IPS-15b (cell line): ENCODE results near the gene AGBL3.

Experiments
- H3K27me3 ChIP-seq: one replicate; pipeline ENCODE4 v1.6.1; 2013; ENCODE audit warnings: low read length; ENCODE audit not compliant: control insufficient read depth, insufficient read depth
- H3K36me3 ChIP-seq: one replicate; pipeline ENCODE4 v1.6.1; 2013; ENCODE audit warnings: low read length; ENCODE audit not compliant: control insufficient read depth, insufficient read depth
- H3K4me1 ChIP-seq: one replicate; pipeline ENCODE4 v1.6.1; 2013; ENCODE audit warnings: mild to moderate bottlenecking, low read length; ENCODE audit not compliant: control insufficient read depth, insufficient read depth
- H3K4me3 ChIP-seq: one replicate; pipeline ENCODE4 v1.5.1; 2013; ENCODE audit warnings: low read depth, low read length
- H3K9ac ChIP-seq: one replicate; pipeline ENCODE4 v1.6.1; 2013; ENCODE audit warnings: low read depth, mild to moderate bottlenecking, low read length
- H3K9me3 ChIP-seq: one replicate; pipeline ENCODE4 v1.6.1; 2013; ENCODE audit warnings: mild to moderate bottlenecking, low read length; ENCODE audit not compliant: control insufficient read depth, insufficient read depth

AGBL3 gene

GRCh38 chr7:134947329-134947728, 39.0 kb upstream of the AGBL3 start:
- Histone ChIP-seq H3K27me3 (no peaks in the 10 kb centered on the region), H3K9me3 (no peaks in the 10 kb centered on the region), H3K4me3 (no peak overlapping the region), H3K36me3 (peaks cover 15% of the 10 kb centered on the region), H3K4me1 (no peaks in the 10 kb centered on the region), H3K9ac (no peak overlapping the region)

DNA sequence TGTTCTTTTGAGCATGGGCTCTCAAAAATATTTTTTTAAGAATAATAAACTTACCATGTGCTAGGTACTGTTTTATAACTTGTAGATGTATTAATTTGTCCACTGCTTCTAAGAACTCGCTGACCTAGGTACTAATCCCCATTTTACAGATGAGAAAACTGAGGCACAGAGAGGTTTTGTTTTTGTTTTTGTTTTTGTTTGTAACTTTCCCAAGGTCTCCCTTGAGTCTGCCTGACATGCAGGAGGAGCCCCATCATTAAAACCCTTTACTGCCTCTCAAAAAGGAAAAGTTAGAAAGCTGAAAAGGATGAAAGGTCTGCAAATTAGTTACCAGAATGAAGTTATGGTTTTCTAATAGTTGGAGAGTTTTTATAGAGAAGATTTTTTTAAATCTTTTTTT, 38.5 kb upstream of the AGBL3 start:
- no peaks in the 10 kb centered on the region for H3K4me1 ChIP-seq

GRCh38 chr7:134948246-134948645, 38.1 kb upstream of the AGBL3 start:
- H3K4me3 ChIP-seq, result no peak overlapping the region
- H3K36me3 ChIP-seq, result peaks cover 15% of the 10 kb centered on the region
- H3K4me1 ChIP-seq, result no peaks in the 10 kb centered on the region
- no peaks in the 10 kb centered on the region for H3K27me3 ChIP-seq
- H3K9ac ChIP-seq, result no peak overlapping the region
- no peaks in the 10 kb centered on the region for H3K9me3 ChIP-seq

More for the DNA sequence above, 38.5 kb upstream of the AGBL3 start:
- Histone ChIP-seq H3K36me3 (peaks cover 15% of the 10 kb centered on the region), H3K9ac (no peak overlapping the region), H3K27me3 (no peaks in the 10 kb centered on the region), H3K9me3 (no peaks in the 10 kb centered on the region), H3K4me3 (no peak overlapping the region)

- no peak overlapping the region for H3K9ac ChIP-seq
- H3K36me3 ChIP-seq, result peaks cover 15% of the 10 kb centered on the region
- H3K27me3 ChIP-seq, result no peaks in the 10 kb centered on the region
- H3K4me1 ChIP-seq, result no peaks in the 10 kb centered on the region
- H3K4me3 ChIP-seq, result no peak overlapping the region
- H3K9me3 ChIP-seq, result no peaks in the 10 kb centered on the region
These were observed 37.6 kb upstream of the AGBL3 start for GRCh38 chr7:134948736-134949135.

DNA sequence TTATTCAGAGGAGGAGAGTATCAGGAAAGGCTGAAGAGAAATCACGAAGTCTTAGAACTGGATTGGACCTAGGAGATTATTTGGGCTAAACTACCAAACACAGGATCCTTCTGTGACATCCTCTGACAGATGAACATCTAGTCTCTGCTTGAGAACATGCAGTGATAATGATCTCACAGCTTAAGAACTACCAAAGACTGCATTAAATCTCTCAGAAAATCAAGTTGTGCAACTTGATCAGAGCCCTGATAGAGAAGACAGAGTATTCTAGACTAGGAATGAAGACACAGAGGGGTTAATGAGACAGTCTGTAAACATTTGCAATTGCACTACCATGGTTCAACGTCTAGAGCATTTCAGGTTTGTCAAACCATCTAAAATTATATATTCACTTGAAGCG, 37.1 kb upstream of the AGBL3 start:
- H3K27me3 ChIP-seq, result no peaks in the 10 kb centered on the region
- no peak overlapping the region for H3K9ac ChIP-seq
- H3K4me3 ChIP-seq, result no peak overlapping the region
- H3K36me3 ChIP-seq, result peaks cover 15% of the 10 kb centered on the region
- no peaks in the 10 kb centered on the region for H3K4me1 ChIP-seq
- no peaks in the 10 kb centered on the region for H3K9me3 ChIP-seq

DNA sequence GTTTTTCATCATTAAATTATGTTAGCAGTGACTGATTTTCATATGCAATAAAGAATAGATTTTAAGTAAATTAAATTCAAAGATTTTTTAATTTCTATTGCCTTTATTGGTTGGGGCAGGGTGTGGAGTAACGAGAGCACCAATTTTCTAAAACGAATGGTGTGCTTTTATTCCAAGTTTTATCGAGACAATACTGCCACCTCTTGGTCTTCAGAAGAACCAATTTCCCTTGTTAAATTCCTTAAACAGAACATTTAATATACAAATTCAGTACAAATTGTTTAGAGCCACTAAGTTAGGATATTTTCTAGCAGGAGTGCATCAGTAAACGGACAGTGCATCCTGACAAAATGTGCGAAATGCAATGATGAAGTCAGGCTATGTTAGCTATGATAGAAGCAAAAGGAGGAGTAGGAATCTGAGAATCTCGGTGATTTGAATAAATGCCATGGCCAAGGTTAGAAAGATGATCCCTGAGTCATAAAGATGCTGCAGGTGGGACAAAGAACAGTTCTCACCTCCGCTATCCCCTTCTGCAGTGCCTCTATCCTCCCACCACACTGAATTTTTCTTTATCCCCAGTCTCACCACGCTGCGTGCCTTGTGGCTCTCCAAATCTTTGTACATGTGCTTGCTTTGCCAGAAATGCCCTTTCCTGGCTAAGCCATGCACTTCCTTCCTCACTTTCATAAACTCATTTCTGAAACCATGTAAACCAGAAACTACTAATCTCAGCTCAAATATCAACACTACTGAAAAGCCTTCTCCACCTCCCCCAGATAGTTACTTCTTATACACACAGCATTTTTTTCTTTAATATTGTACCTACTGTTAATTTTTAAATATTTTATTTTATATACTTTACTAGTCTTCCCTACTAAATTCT, 31.9 kb upstream of the AGBL3 start:
- H3K27me3 ChIP-seq, result no peaks in the 10 kb centered on the region
- H3K9me3 ChIP-seq, result no peaks in the 10 kb centered on the region
- H3K4me1 ChIP-seq, result no peaks in the 10 kb centered on the region
- no peak overlapping the region for H3K4me3 ChIP-seq
- peaks cover 15% of the 10 kb centered on the region for H3K36me3 ChIP-seq
- no peak overlapping the region for H3K9ac ChIP-seq

DNA sequence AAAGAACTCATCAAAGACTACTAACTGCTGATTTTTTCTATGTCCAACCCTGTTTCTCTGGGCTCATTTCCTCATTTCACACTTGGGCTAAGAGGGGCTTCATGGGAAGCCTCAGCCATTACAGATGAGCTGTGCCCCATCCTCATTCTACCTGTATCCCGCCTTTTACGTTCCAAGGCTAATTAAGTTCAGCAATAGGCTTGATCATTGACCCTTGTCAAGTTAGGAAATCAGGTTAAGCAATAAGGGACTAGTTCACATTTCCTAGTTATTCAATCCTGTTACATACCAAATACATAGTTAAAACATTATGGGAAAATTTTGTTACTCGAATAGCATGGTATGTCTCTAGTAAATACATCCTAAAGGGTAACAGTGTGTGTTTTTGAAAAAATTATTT, 29.3 kb upstream of the AGBL3 start:
- Histone ChIP-seq H3K27me3 (no peaks in the 10 kb centered on the region), H3K9me3 (no peaks in the 10 kb centered on the region), H3K4me3 (no peak overlapping the region), H3K4me1 (no peaks in the 10 kb centered on the region), H3K36me3 (no peaks in the 10 kb centered on the region), H3K9ac (no peak overlapping the region)

DNA sequence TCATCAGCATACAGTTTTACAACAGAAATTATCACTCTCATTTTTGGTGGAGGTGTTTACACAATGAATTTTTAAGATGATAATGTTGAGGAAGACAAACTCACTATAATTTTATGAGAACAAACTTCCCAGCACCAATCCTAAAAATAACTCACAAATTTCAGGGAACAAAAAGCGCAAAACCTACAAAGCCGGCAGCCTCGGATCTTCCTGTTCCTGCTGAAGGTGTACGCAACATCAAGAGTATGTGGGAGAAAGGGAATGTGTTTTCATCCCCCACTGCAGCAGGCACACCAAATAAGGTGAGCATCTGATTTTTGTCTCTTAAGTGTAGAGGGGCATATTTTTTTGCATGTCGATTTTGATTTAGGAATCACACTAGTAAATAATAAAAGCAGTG, 26.5 kb upstream of the AGBL3 start:
- H3K36me3 ChIP-seq, result no peaks in the 10 kb centered on the region
- H3K9ac ChIP-seq, result no peak overlapping the region
- H3K9me3 ChIP-seq, result no peaks in the 10 kb centered on the region
- no peaks in the 10 kb centered on the region for H3K27me3 ChIP-seq
- no peaks in the 10 kb centered on the region for H3K4me1 ChIP-seq
- no peak overlapping the region for H3K4me3 ChIP-seq

GRCh38 chr7:134962270-134962780, 24.0 kb upstream of the AGBL3 start:
- H3K4me3 ChIP-seq, result no peak overlapping the region
- H3K9me3 ChIP-seq, result no peaks in the 10 kb centered on the region
- no peak overlapping the region for H3K9ac ChIP-seq
- H3K36me3 ChIP-seq, result no peaks in the 10 kb centered on the region
- H3K4me1 ChIP-seq, result no peaks in the 10 kb centered on the region
- H3K27me3 ChIP-seq, result no peaks in the 10 kb centered on the region

DNA sequence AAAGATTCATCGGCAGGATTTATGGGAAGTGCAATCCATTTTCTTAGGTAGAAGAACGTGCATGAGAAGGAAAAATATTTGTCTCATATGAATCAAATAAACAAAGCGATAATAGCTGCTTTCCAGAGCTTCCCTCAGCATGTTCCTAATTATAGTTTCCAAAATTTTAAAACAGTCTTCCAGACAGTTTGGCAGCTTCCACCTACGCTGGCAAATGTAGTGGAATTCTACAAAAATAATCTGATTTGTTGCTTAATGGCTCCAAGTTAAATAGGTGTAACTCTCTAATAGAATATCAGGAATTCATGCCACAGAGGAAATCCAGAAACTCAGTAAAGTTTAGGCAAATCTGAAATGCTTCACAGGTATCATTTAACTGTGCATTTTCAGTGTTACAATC, 23.3 kb upstream of the AGBL3 start:
- Histone ChIP-seq H3K4me3 (no peak overlapping the region), H3K36me3 (no peaks in the 10 kb centered on the region), H3K4me1 (no peaks in the 10 kb centered on the region), H3K9me3 (no peaks in the 10 kb centered on the region), H3K27me3 (no peaks in the 10 kb centered on the region), H3K9ac (no peak overlapping the region)

GRCh38 chr7:134966691-134967090, 19.6 kb upstream of the AGBL3 start:
- no peak overlapping the region for H3K9ac ChIP-seq
- no peaks in the 10 kb centered on the region for H3K9me3 ChIP-seq
- H3K27me3 ChIP-seq, result no peaks in the 10 kb centered on the region
- H3K4me1 ChIP-seq, result no peaks in the 10 kb centered on the region
- H3K4me3 ChIP-seq, result no peak overlapping the region
- no peaks in the 10 kb centered on the region for H3K36me3 ChIP-seq

GRCh38 chr7:134968110-134968509, 18.2 kb upstream of the AGBL3 start:
- no peaks in the 10 kb centered on the region for H3K36me3 ChIP-seq
- no peak overlapping the region for H3K9ac ChIP-seq

More at GRCh38 chr7:134968110-134968509, 18.2 kb upstream of the AGBL3 start:
- Histone ChIP-seq H3K4me1 (no peaks in the 10 kb centered on the region), H3K9me3 (no peaks in the 10 kb centered on the region), H3K27me3 (no peaks in the 10 kb centered on the region), H3K4me3 (no peak overlapping the region)
